Liver (tissue), 3 donors: ENCODE results near the gene SYCN.

Experiments used
- JUND ChIP-seq, 2 donors: IDR thresholded peaks; 2 replicates each; pipeline ENCODE4 v1.6.1; 2016; ENCODE audit warnings: antibody characterized with exemption in 2 of 2
- TF ChIP-seq, protein P1 (sequence below): fragments of 150-350 bp; IDR thresholded peaks from 2 replicates; pipeline ENCODE4 v1.5.1; 2017; ENCODE audit warnings: improper control_type of control experiment, low read depth, low read length; ENCODE audit not compliant: missing input control
- donor health status: healthy.
- donor health status: healthy.

DNA sequence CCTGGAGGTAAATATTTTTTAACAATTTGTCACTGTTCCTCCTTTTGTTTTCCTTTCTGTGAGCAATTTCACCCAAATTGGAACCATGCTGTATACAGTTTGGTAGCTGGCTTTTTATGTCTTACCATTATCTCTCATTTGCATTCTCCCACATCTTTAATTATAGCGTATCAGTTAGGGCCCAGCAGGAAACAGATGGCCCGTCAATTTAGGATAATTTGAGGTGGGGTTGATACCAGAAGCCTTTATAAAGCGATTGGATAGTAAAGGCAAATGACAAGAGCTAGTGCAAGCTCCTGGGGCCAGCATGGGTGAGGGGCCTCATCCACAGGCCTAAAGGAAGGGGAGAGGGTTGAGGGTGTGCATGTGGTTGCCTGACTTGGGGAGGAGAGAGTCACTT lies 48.4 kb upstream of the SYCN start:
- no peak for TF ChIP-seq JUND (IDR thresholded peaks at IDR 0.05)
- TF ChIP-seq, protein P1, sequence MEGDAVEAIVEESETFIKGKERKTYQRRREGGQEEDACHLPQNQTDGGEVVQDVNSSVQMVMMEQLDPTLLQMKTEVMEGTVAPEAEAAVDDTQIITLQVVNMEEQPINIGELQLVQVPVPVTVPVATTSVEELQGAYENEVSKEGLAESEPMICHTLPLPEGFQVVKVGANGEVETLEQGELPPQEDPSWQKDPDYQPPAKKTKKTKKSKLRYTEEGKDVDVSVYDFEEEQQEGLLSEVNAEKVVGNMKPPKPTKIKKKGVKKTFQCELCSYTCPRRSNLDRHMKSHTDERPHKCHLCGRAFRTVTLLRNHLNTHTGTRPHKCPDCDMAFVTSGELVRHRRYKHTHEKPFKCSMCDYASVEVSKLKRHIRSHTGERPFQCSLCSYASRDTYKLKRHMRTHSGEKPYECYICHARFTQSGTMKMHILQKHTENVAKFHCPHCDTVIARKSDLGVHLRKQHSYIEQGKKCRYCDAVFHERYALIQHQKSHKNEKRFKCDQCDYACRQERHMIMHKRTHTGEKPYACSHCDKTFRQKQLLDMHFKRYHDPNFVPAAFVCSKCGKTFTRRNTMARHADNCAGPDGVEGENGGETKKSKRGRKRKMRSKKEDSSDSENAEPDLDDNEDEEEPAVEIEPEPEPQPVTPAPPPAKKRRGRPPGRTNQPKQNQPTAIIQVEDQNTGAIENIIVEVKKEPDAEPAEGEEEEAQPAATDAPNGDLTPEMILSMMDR = no peak
